Superior temporal gyrus (tissue), 1 donor: ENCODE data around the gene ARFIP1.
"Not testable (repeated sequence)": the region's sequence is repeated elsewhere in the genome, so short reads cannot be mapped to it uniquely, and the experiment has no call there.

ENCODE experiments used
- DNase-seq: peaks from one replicate; pipeline ENCODE4 v3.0.0-alpha.2; 2016; ENCODE audit errors: extremely low spot score

Gene ARFIP1

GRCh38 chr4:152896811-152897210, 117.1 kb downstream of the ARFIP1 start:
- DNase-seq: no peak

GRCh38 chr4:152898133-152898532, 118.4 kb downstream of the ARFIP1 start:
- not testable (repeated sequence) for DNase-seq

- DNase-seq: no peak
These were observed 118.9 kb downstream of the ARFIP1 start for GRCh38 chr4:152898606-152899005.

- DNase-seq: no peak
These were observed 120.6 kb downstream of the ARFIP1 start for GRCh38 chr4:152900395-152900794.

- peak; percentile 70 for DNase-seq
These were observed 121.5 kb downstream of the ARFIP1 start for GRCh38 chr4:152901205-152901604.

GRCh38 chr4:152903658-152904057, 123.9 kb downstream of the ARFIP1 start:
- DNase-seq: no peak

- no peak for DNase-seq
These were observed 130.1 kb downstream of the ARFIP1 start for GRCh38 chr4:152909901-152910300.

GRCh38 chr4:152910521-152910920, 130.8 kb downstream of the ARFIP1 start:
- no peak for DNase-seq

- DNase-seq: no peak
These were observed 138.0 kb downstream of the ARFIP1 start for GRCh38 chr4:152917543-152918395.

- no peak for DNase-seq
These were observed 140.1 kb downstream of the ARFIP1 start for GRCh38 chr4:152919826-152920225.

- DNase-seq: no peak
These were observed 141.0 kb downstream of the ARFIP1 start for GRCh38 chr4:152920768-152921167.

- no peak for DNase-seq
These were observed 141.5 kb downstream of the ARFIP1 start for GRCh38 chr4:152921284-152921683.

- DNase-seq: no peak
These were observed 146.1 kb downstream of the ARFIP1 start for GRCh38 chr4:152925851-152926250.

GRCh38 chr4:152926959-152927358, 147.2 kb downstream of the ARFIP1 start:
- DNase-seq: no peak

GRCh38 chr4:152927737-152928136, 148.0 kb downstream of the ARFIP1 start:
- no peak for DNase-seq

GRCh38 chr4:152928286-152928685, 148.5 kb downstream of the ARFIP1 start:
- DNase-seq: no peak

- DNase-seq: no peak
These were observed 150.1 kb downstream of the ARFIP1 start for GRCh38 chr4:152929888-152930287.

GRCh38 chr4:152935143-152935542, 155.4 kb downstream of the ARFIP1 start:
- DNase-seq: no peak

GRCh38 chr4:152935631-152936445, 156.1 kb downstream of the ARFIP1 start, which contains the start of gene FHDC1:
TSS of gene FHDC1 (plus strand) at chr4:152936323. CDS start at chr4:152943058, 6,735 bp downstream.
- no peak for DNase-seq

GRCh38 chr4:152936446-152937335, 156.9 kb downstream of the ARFIP1 start:
- no peak for DNase-seq

GRCh38 chr4:152937336-152938236, 157.8 kb downstream of the ARFIP1 start:
- DNase-seq: peak; percentile 57
